ENCODE measurements around the gene SERPINC1. TPM values are rescaled to one million over a fixed set of nuclear protein-coding genes. Genes with fewer than 3 reads are reported as not detected.

Gene SERPINC1
- total and polyA plus RNA-seq, 2 of the 13 experiments (the other 11 are each of a cell fraction or from before 2014, with no cell fraction given): 142 to 205 TPM

DNA sequence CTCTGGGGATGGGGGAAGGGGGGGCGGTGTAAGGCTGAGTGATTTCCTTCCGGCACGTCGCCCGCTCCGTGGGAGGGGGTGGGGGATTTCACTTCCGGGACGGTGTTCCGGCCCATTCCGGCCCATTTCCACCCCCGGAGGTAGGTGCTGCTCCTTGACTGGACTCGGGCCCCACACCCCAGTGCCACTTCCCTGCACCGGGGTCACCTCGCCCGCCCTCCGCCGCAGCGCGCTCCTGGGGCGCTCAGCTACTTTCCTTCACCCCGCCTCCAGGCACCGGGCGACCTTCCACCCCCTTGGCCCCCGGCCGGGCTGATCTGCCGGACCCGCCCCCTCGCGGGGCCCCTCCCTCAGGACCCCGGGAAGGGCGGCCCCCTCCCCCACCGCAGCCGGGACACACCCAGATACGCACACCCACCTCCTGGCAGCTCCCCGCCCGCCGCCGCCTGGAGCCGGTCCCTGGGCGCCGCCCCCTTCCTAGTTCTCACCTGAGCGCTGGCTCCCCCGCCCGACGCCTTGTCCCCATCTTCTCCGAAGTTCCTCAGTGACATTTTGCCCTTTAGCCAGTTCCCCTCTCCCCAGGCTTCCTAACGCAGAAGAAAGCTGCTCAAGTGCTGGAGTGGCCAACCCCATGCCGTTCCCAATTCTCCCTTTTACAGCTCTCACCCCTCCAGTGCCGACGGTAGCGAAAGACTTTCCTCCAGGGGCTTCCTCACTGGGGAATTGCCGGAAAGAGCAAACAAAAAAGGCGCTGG is 48.7 kb downstream of the SERPINC1 start, which contains the start of gene ZBTB37 (continued):
- TF ChIP-seq ZBTB4 (CRISPR knock-in tag; IDR thresholded peaks at IDR 0.05; ENCODE audit: borderline replicate concordance) (0 out of 2 replicates have a peak, but pooled peaks have one; percentile 13), PPARG (CRISPR knock-in tag; conservative IDR thresholded peaks at IDR 0.05) (peak; percentile 90), NFKB2 (CRISPR knock-in tag; IDR thresholded peaks at IDR 0.05; ENCODE audit: borderline replicate concordance) (peak; percentile 67; the same call in 1 of the 2 replicates), POGZ (CRISPR knock-in tag; IDR thresholded peaks at IDR 0.05) (peak; percentile 8; the same call in 1 of the 2 replicates), ZSCAN20 (CRISPR knock-in tag; IDR thresholded peaks at IDR 0.05; ENCODE audit: borderline replicate concordance) (no peak), ZBTB7B (CRISPR knock-in tag; IDR thresholded peaks at IDR 0.05) (0 out of 2 replicates have a peak, but pooled peaks have one; percentile 49), NCOA2 (CRISPR knock-in tag; IDR thresholded peaks at IDR 0.05) (no peak; the same call in 1 of the 2 replicates), ZNF446 (CRISPR knock-in tag; IDR thresholded peaks at IDR 0.05) (0 out of 2 replicates have a peak, but pooled peaks have one; percentile 34), DPF2 (CRISPR knock-in tag; IDR thresholded peaks at IDR 0.05; ENCODE audit: borderline replicate concordance, low read depth) (no peak), ZNF703 (CRISPR knock-in tag; IDR thresholded peaks at IDR 0.05; ENCODE audit: borderline replicate concordance) (no peak), ISL2 (CRISPR knock-in tag; IDR thresholded peaks at IDR 0.05) (peak; percentile 82), RFX5 (IDR thresholded peaks at IDR 0.05; ENCODE audit: low read depth, low read length) (no peak), LCORL (IDR thresholded peaks at IDR 0.05) (no peak), LCORL (CRISPR knock-in tag; IDR thresholded peaks at IDR 0.05) (no peak), TEAD2 (CRISPR knock-in tag; IDR thresholded peaks at IDR 0.05) (peak; percentile 62; the same call in 1 of the 2 replicates), SP2 (CRISPR knock-in tag; IDR thresholded peaks at IDR 0.05) (peak; percentile 57; the same call in 1 of the 2 replicates), MTA1 (CRISPR knock-in tag; IDR thresholded peaks at IDR 0.05; ENCODE audit: borderline replicate concordance) (no peak; the same call in 1 of the 2 replicates), SIN3A (IDR thresholded peaks at IDR 0.05; ENCODE audit: borderline replicate concordance, low read depth, low read length) (peak; percentile 80; the same call in 1 of the 2 replicates), SOX13 (IDR thresholded peaks at IDR 0.05) (no peak), SOX13 (CRISPR knock-in tag; conservative IDR thresholded peaks at IDR 0.05 in 1 of 2, IDR thresholded peaks at IDR 0.05 in 1 of 2) (peak in 1 of 2 experiments; percentile 20; a peak in 1 of 4 replicates), PRDM4 (CRISPR knock-in tag; IDR thresholded peaks at IDR 0.05; ENCODE audit: borderline replicate concordance) (no peak), NR2C2 (CRISPR knock-in tag; IDR thresholded peaks at IDR 0.05; ENCODE audit: borderline replicate concordance) (peak; percentile 99), RBFOX2 (IDR thresholded peaks at IDR 0.05; ENCODE audit: low read depth, low read length) (peak; percentile 84), CAMTA2 (CRISPR knock-in tag; IDR thresholded peaks at IDR 0.05; ENCODE audit: borderline replicate concordance) (no peak), ZSCAN30 (CRISPR knock-in tag; IDR thresholded peaks at IDR 0.05) (0 out of 2 replicates have a peak, but pooled peaks have one; percentile 23), SATB2 (CRISPR knock-in tag; IDR thresholded peaks at IDR 0.05) (no peak; the same call in 1 of the 2 replicates)

Data from HepG2 (cell line).